ENCODE results near the gene CALR.

DNA sequence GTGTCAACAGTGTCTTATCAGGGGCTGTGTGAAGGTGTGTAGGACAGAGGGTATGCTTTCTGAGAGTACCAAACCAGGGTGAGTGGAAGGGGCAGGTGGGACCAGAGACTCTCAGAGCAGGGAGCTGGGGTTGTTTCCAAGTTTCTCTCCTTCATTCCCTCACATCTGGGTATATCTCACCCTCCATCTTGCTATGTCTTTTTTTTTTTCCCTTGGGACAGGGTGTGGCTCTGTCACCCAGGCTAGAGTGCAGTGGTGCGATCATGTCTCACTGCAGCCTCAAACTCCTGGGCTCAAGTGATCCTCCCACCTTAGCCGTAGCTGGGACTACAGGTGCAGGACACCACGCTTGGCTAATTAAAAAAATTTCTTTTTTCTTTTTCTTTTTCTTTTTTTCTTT lies 41.6 kb downstream of the CALR start:
- TF ChIP-seq CTCF (IDR thresholded peaks at IDR 0.05) (no peak), POLR2A (IDR thresholded peaks at IDR 0.05) (no peak)
